HepG2 (cell line): Measurements from ENCODE around the gene NPR3. TPM values are rescaled to one million over a fixed set of nuclear protein-coding genes. Genes with fewer than 3 reads are reported as not detected.

Experiments
- ATAC-seq: fragments of 200-7000 bp; cut with Tn5 transposase; 3 replicates; pipeline ENCODE4 v1.9.1; 2020; ENCODE audit warnings: mild to moderate bottlenecking, moderate library complexity
- BruUV-seq: library from RNA; stranded (reverse); fragments of 400-500 nt; replicated peaks from 2 replicates; lab custom pipeline; 2021; lab: Mats Ljungman, UMichigan
- CTCF ChIA-PET: fragments of 300-600 bp; formaldehyde crosslinking; extraction: SDS; loops from one replicate; lab custom pipeline; 2021; ENCODE audit warnings: low total read pairs, inconsistent platforms, low intra/inter-chr PET ratio; lab: Yijun Ruan, JAX
- POLR2A ChIA-PET: fragments of 350-600 bp; sonication (Branson Sonifier 250); formaldehyde crosslinking; loops from one replicate; lab custom pipeline; 2020; ENCODE audit warnings: antibody characterized with exemption, inconsistent platforms; lab: Yijun Ruan, JAX
- DNase-seq: peaks from one replicate; pipeline ENCODE4 v3.0.0-alpha.2; 2015; ENCODE audit warnings: low spot score
- FAIRE-seq: peaks from 3 replicates; lab custom pipeline; 2011; peaks lifted over from hg19 to GRCh38; lab: Jason Lieb, UNC
- H2AFZ ChIP-seq: one replicate; pipeline ENCODE4 v1.6.1; 2011; ENCODE audit warnings: low read length, inconsistent platforms
- H3K27ac ChIP-seq: fragments of 300-600 bp; 3 replicates; pipeline ENCODE4 v1.8.0; 2011; ENCODE audit warnings: mixed run types, mild to moderate bottlenecking, mixed read lengths, low read length, inconsistent platforms; ENCODE audit not compliant: insufficient read depth; ENCODE audit errors: extremely low read length
- H3K27me3 ChIP-seq, 2 experiments: fragments of 200-600 bp in 1 of 2; 2 replicates in 1 of 2; 3 replicates in 1 of 2; pipeline versions ENCODE4 v1.6.0 to v1.8.0; 2011; ENCODE audit warnings: low read length in 2 of 2, mild to moderate bottlenecking in 2 of 2, moderate library complexity in 2 of 2, inconsistent platforms in 1 of 2; ENCODE audit not compliant: insufficient read depth in 2 of 2, control insufficient read depth in 1 of 2
- H3K36me3 ChIP-seq, 2 experiments: fragments of 200-600 bp in 1 of 2; replicated peaks in 1 of 2; 2 replicates in 1 of 2; 3 replicates in 1 of 2; pipeline versions ENCODE4 v1.5.1 to v1.8.0; 2011; ENCODE audit warnings: low read length in 2 of 2, inconsistent platforms in 1 of 2; ENCODE audit not compliant: insufficient read depth in 2 of 2, control insufficient read depth in 1 of 2
- H3K4me1 ChIP-seq: 2 replicates; pipeline ENCODE4 v1.5.1; 2012; ENCODE audit warnings: low read length, inconsistent platforms; ENCODE audit not compliant: insufficient read depth
- H3K4me2 ChIP-seq: 2 replicates; pipeline ENCODE4 v1.6.0; 2011; ENCODE audit warnings: low read depth, low read length, inconsistent platforms
- H3K4me3 ChIP-seq, 3 experiments: fragments of 200-600 bp in 1 of 3; sonication (generic), shearing (Covaris generic) in 1 of 3; replicated peaks in 1 of 3; 2 replicates each; pipeline ENCODE4 v1.5.1; 2011 to 2016; ENCODE audit warnings: low read length in 3 of 3, inconsistent platforms in 2 of 3, low read depth in 2 of 3, mild to moderate bottlenecking in 2 of 3, control low read depth in 1 of 3, mixed read lengths in 1 of 3; ENCODE audit not compliant: insufficient read depth in 1 of 3
- H3K79me2 ChIP-seq: one replicate; pipeline ENCODE4 v1.6.1; 2011; ENCODE audit warnings: low read length, inconsistent platforms; ENCODE audit not compliant: insufficient read depth
- H3K9ac ChIP-seq: 2 replicates; pipeline ENCODE4 v1.6.0; 2011; ENCODE audit warnings: mild to moderate bottlenecking, low read depth, low read length, inconsistent platforms; ENCODE audit not compliant: insufficient read depth
- H3K9me3 ChIP-seq: 2 replicates; pipeline ENCODE4 v1.5.1; 2012; ENCODE audit warnings: mild to moderate bottlenecking, low read length
- H4K20me1 ChIP-seq: 2 replicates; pipeline ENCODE4 v1.6.0; 2011; ENCODE audit warnings: inconsistent platforms, mild to moderate bottlenecking, low read length, moderate library complexity; ENCODE audit not compliant: insufficient read depth
- BRD4 ChIP-seq: sonication (generic); formaldehyde crosslinking; IDR thresholded peaks from 2 replicates; pipeline ENCODE4 v1.4.0; 2020; ENCODE audit warnings: missing genetic modification reagents
- ESRRA ChIP-seq: sonication (generic); formaldehyde crosslinking; IDR thresholded peaks from 2 replicates; pipeline ENCODE4 v1.5.1; 2020; ENCODE audit warnings: mild to moderate bottlenecking, low read depth, missing genetic modification reagents
- FOSL2 ChIP-seq: sonication (generic); formaldehyde crosslinking; IDR thresholded peaks from 2 replicates; pipeline ENCODE4 v1.4.0; 2020; ENCODE audit warnings: missing genetic modification reagents
- MYNN ChIP-seq: sonication (generic); formaldehyde crosslinking; IDR thresholded peaks from 2 replicates; pipeline ENCODE4 v1.4.0; 2020; ENCODE audit warnings: mild to moderate bottlenecking, low read depth, missing genetic modification reagents
- NCOA1 ChIP-seq: sonication (generic); formaldehyde crosslinking; IDR thresholded peaks from 2 replicates; pipeline ENCODE4 v1.9.0; 2021; ENCODE audit warnings: missing genetic modification reagents
- RAD21 ChIP-seq: fragments of 450-650 bp; formaldehyde crosslinking; IDR thresholded peaks from 2 replicates; pipeline ENCODE4 v1.5.0; 2020; ENCODE audit warnings: mild to moderate bottlenecking
- SNAPC4 ChIP-seq: sonication (generic); formaldehyde crosslinking; IDR thresholded peaks from 2 replicates; pipeline ENCODE4 v1.4.0; 2020; ENCODE audit warnings: mild to moderate bottlenecking, missing genetic modification reagents
- ZBTB1 ChIP-seq: sonication (generic); formaldehyde crosslinking; IDR thresholded peaks from 2 replicates; pipeline ENCODE4 v1.4.0; 2020; ENCODE audit warnings: missing genetic modification reagents, borderline replicate concordance
- ZBTB43 ChIP-seq: sonication (generic); formaldehyde crosslinking; conservative IDR thresholded peaks from 2 replicates; pipeline ENCODE4 v1.4.0; 2020; ENCODE audit warnings: missing genetic modification reagents
- ZFP1 ChIP-seq: IDR thresholded peaks from 2 replicates; pipeline ENCODE4 v1.6.1; 2016
- ZMAT3 ChIP-seq: sonication (generic); formaldehyde crosslinking; conservative IDR thresholded peaks from 2 replicates; pipeline ENCODE4 v1.7.0; 2021; ENCODE audit warnings: missing genetic modification reagents
- ZNF3 ChIP-seq: IDR thresholded peaks from 2 replicates; pipeline ENCODE4 v1.7.0; 2017; ENCODE audit warnings: inconsistent platforms
- ZNF335 ChIP-seq: sonication (generic); formaldehyde crosslinking; IDR thresholded peaks from 2 replicates; pipeline ENCODE4 v1.4.0; 2020; ENCODE audit warnings: missing genetic modification reagents
- ZNF878 ChIP-seq: sonication (generic); formaldehyde crosslinking; IDR thresholded peaks from 2 replicates; pipeline ENCODE4 v1.8.1; 2023; ENCODE audit warnings: mild to moderate bottlenecking, missing genetic modification reagents, moderate library complexity
- ZSCAN25 ChIP-seq: sonication (generic); formaldehyde crosslinking; IDR thresholded peaks from 2 replicates; pipeline ENCODE4 v1.8.0; 2022; ENCODE audit warnings: mild to moderate bottlenecking, missing genetic modification reagents
- WGBS: methylation state at CpG from one replicate; pipeline ENCODE4 v1.1.6; 2017; ENCODE audit warnings: low lambda C conversion rate; 5-methylcytosine and 5-hydroxymethylcytosine counted together
- in situ Hi-C: cut with HindIII; loops from 2 replicates; pipeline ENCODE4 v1.10.0; 2017; ENCODE audit warnings: low pct_unique_long_range_greater_than_20kb; ENCODE audit not compliant: extremely low pct_ligation_motif_present
- intact Hi-C: fragments of 100-400 bp; cut with micrococcal nuclease; formaldehyde crosslinking; loops from one replicate; pipeline ENCODE4 v1.10.0; 2022; ENCODE audit not compliant: unreplicated experiment
- polyA plus RNA-seq, 8 experiments: library from polyadenylated mRNA; depleted of rRNA in 3 of 8; stranded (reverse) in 7 of 8; unstranded in 1 of 8; fragments of >200 nt; fragmentation: Illumina TruSeq in 4 of 8; extraction: Trizol in 4 of 8; gene quantifications; 2 replicates each; pipeline versions ENCODE4 v1.2.1 to v1.2.3, GENCODE V29; 2011 to 2016; ENCODE audit warnings: low read depth in 4 of 8, missing spikeins in 1 of 8, mixed read lengths in 1 of 8; ENCODE audit not compliant: insufficient read depth in 1 of 8
- total RNA-seq, 5 experiments: library from RNA; depleted of rRNA; stranded (reverse); fragments of >200 nt; fragmentation: Illumina TruSeq; extraction: Trizol; gene quantifications; 2 replicates each; pipeline ENCODE4 v1.2.3, GENCODE V29; 2016; ENCODE audit warnings: low read depth in 1 of 5

The NPR3 gene
- total and polyA plus RNA-seq, 2 of the 13 experiments (the other 11 are each of a cell fraction or from before 2014, with no cell fraction given), result 0.01 TPM; not detected in 1

- Histone ChIP-seq H3K36me3 (no peaks in the 10 kb centered on the region), H3K79me2 (no peaks in the 10 kb centered on the region), H3K27me3 (no peaks in the 10 kb centered on the region; a peak in 1 of 5 replicates), H3K9me3 (peaks cover 10% of the 10 kb centered on the region; the same call in 1 of the 2 replicates), H3K4me2 (no peak overlapping the region), H3K4me1 (no peaks in the 10 kb centered on the region), H3K27ac (no peak overlapping the region), H2AFZ (no peak overlapping the region), H3K4me3 (no peak overlapping the region), H4K20me1 (no peaks in the 10 kb centered on the region), H3K9ac (no peak overlapping the region)
- WGBS, result 0% methylated on average over 2 of the region's 2 CpGs
- no TSS peak for BruUV-seq
- DNase-seq (no peak), ATAC-seq (no peak), FAIRE-seq (no peak)
- ChIA-PET CTCF (no interaction called here), POLR2A (no interaction called here)
- in situ Hi-C loops, result no loop called here
- TF ChIP-seq ZMAT3 (CRISPR knock-in tag) (no peak), NCOA1 (CRISPR knock-in tag) (no peak), ESRRA (CRISPR knock-in tag) (no peak), SNAPC4 (no peak), ZBTB43 (CRISPR knock-in tag) (no peak), ZBTB1 (CRISPR knock-in tag) (no peak), FOSL2 (CRISPR knock-in tag) (no peak), RAD21 (no peak), BRD4 (CRISPR knock-in tag) (no peak), MYNN (CRISPR knock-in tag) (no peak), ZSCAN25 (CRISPR knock-in tag) (no peak), ZNF878 (CRISPR knock-in tag) (no peak), ZNF3 (CRISPR knock-in tag) (no peak), ZFP1 (CRISPR knock-in tag) (no peak), ZNF335 (CRISPR knock-in tag) (no peak)
- intact Hi-C loops, result no loop called here
Measured at GRCh38 chr5:32686799-32687498, 24.2 kb upstream of the NPR3 start.
